ENCODE measurements around the gene MLEC.

DNA sequence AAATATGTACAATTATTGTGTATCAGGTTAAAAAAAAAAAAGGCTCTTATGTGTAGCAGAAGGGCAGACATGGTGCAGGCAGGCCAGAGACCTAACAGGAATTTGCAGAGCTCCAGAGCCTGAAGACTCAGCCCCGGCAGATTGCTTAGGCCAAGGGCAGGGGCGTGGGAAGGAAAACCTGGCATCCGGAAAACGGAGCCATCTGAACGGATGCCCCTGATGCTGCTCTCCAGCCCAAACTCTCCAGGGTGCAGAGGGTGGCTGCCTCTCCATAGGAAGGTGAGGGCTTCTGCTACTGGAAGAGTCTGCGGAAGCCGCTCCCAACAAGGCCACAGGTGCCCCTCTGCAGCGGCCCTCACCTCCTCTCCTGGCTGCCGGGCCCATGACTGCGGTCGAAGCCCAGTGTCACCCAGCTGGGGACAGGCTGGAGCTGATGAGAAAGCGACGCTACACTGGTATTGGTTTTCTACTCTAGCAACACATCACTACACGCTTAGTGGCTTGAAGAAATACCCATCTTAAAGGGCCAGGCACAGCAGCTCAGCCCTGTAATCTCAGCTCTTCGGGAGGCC is 58.1 kb downstream of the MLEC start:
- TF ChIP-seq GATA3 (IDR thresholded peaks at IDR 0.05; ENCODE audit: low read depth, low read length) (no peak), GATA2 (IDR thresholded peaks at IDR 0.05; ENCODE audit: low read depth, low read length) (no peak)

All from SH-SY5Y (cell line).